ENCODE data around the gene PITPNM3. TPM values are rescaled to one million over a fixed set of nuclear protein-coding genes. Genes with fewer than 3 reads are reported as not detected.
A peak's percentile ranks its signal among the peaks of the same experiment; 100 is the strongest.

The PITPNM3 gene
- total and polyA plus RNA-seq, 7 donors: 3.6 to 13.6 (median 5.7) TPM

DNA sequence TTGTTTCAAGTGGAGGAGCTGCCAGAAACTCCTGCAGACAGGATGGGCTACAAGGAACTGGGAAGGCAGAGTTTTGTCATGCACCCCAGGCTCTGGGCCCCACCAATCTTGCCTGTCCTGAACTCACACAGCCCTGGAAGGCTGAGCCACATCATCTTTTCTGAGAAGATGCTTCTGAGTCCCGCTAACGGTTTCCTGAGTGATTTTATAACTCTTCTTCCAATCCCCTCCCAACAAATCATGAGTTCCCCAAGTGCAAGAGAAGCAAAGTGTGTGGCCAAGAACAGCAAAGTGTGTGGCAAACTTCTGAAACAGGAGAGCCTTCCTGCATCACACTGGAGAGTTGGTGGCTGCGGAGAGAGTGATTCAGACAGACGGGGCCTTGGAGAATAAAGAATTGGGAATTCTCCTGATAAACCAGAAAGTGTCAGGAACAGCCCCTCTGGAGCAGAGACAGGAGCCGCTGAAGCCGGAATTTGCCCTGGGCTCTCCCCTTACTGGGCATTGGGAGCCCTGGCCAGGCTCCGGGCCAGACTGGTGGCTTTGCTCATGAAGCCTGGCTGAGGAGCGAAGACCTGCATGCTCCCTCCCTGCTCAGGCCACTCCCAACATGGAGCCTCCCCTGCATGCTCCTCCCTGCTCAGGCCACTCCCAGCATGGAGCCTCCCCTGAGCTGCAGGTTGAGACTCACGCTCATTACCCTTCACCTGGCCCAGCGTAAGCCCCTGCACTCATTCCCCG lies 47.2 kb downstream of the PITPNM3 start:
- TF ChIP-seq CTCF (IDR thresholded peaks at IDR 0.05) (no peak), POLR2AphosphoS5 (IDR thresholded peaks at IDR 0.05) (no peak), EP300 (IDR thresholded peaks at IDR 0.05) (no peak), POLR2A (IDR thresholded peaks at IDR 0.05) (no peak)
- H3K27ac ChIP-seq: peak overlapping the region; percentile 68 to 82 (median 76)
- H3K4me1 ChIP-seq: peaks cover 0 to 44% (median 33%) of the 10 kb centered on the region in 4 donors
- DNase-seq: peak; percentile 55
- no peaks in the 10 kb centered on the region for H3K36me3 ChIP-seq
- intact Hi-C loops (cut with DNase I): no loop called here
- 86 to 90% methylated on average over 11 of the region's 11 CpGs for WGBS, 2 donors
- H3K4me3 ChIP-seq: no peak overlapping the region
- H3K27me3 ChIP-seq: no peaks in the 10 kb centered on the region
- H3K9me3 ChIP-seq: no peaks in the 10 kb centered on the region

- H3K36me3 ChIP-seq: no peaks in the 10 kb centered on the region
- WGBS, 2 donors: 78 to 85% methylated on average over 15 of the region's 15 CpGs
- no peaks in the 10 kb centered on the region for H3K9me3 ChIP-seq
- H3K27me3 ChIP-seq: no peaks in the 10 kb centered on the region
- DNase-seq: peak; percentile 61
- peaks cover 0 to 44% (median 33%) of the 10 kb centered on the region in 4 donors for H3K4me1 ChIP-seq
- TF ChIP-seq EP300 (IDR thresholded peaks at IDR 0.05) (no peak), POLR2AphosphoS5 (IDR thresholded peaks at IDR 0.05) (no peak), CTCF (IDR thresholded peaks at IDR 0.05) (no peak), POLR2A (IDR thresholded peaks at IDR 0.05) (no peak)
- intact Hi-C loops (cut with DNase I): no loop called here
- peak overlapping the region; percentile 68 to 82 (median 76) for H3K27ac ChIP-seq
- H3K4me3 ChIP-seq: no peak overlapping the region
These were observed 47.8 kb downstream of the PITPNM3 start for GRCh38 chr17:6508519-6509030.

DNA sequence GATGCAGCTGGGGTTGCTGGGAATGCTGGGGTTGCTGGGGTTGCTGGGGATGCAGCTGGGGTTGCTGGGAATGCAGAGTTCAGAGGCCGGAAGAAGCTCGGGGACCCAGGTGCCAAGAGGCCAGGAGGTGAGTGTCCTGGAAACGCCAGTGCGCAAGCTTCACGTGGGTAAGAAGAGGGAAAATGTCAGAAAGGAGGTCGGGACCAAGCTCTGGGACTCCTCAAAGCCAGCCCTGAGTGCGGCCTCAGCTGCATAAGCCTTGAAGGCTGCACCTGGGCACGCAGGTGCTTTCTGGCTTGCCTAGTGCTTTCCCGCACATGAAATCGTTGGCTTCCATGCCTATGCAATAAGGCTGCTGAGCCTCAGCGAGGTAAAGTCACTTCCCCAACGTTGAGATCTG lies 48.3 kb downstream of the PITPNM3 start:
- no peak for DNase-seq
- Histone ChIP-seq H3K36me3 (peaks cover 0 to 4% (median 1%) of the 10 kb centered on the region in 4 donors), H3K4me3 (no peak overlapping the region), H3K27me3 (no peaks in the 10 kb centered on the region), H3K4me1 (peaks cover 0 to 44% (median 33%) of the 10 kb centered on the region in 4 donors), H3K9me3 (no peaks in the 10 kb centered on the region), H3K27ac (peak overlapping the region; percentile 68 to 82 (median 76))
- 88 to 90% methylated on average over 12 of the region's 12 CpGs for WGBS, 2 donors
- intact Hi-C loops (cut with DNase I): no loop called here
- no peak for TF ChIP-seq POLR2AphosphoS5 (IDR thresholded peaks at IDR 0.05)
- no peak for TF ChIP-seq POLR2A (IDR thresholded peaks at IDR 0.05)
- TF ChIP-seq EP300 (IDR thresholded peaks at IDR 0.05): no peak
- no peak for TF ChIP-seq CTCF (IDR thresholded peaks at IDR 0.05)

DNA sequence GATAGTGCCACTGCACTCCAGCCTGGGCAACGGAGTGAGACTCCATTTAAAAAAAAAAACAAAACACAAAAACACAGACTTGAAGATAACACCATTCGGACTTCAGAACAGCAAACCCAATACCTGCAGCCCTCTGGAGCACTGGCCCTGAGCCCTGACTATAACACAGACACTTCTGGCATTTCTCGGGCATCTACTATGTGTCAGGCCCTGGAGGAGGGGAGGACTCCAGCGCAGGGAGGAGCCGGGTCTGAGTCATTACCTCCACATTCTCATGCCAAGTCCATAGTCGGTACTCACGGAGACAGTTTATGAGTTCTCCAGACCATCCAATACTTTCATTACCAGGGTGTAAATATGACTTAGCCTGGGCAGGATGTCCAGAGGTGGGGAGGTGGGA lies 48.8 kb downstream of the PITPNM3 start:
- Histone ChIP-seq H3K4me3 (no peak overlapping the region), H3K36me3 (peaks cover 0 to 6% (median 2%) of the 10 kb centered on the region in 4 donors), H3K4me1 (peaks cover 0 to 44% (median 33%) of the 10 kb centered on the region in 4 donors), H3K27ac (peak overlapping the region; percentile 68 to 82 (median 76)), H3K9me3 (no peaks in the 10 kb centered on the region), H3K27me3 (no peaks in the 10 kb centered on the region)
- TF ChIP-seq CTCF (IDR thresholded peaks at IDR 0.05): no peak
- peak in 1 of 4 donors; percentile 67 for TF ChIP-seq EP300 (IDR thresholded peaks at IDR 0.05)
- peak in 3 of 4 donors; percentile 64 to 67 (median 66) for TF ChIP-seq POLR2AphosphoS5 (IDR thresholded peaks at IDR 0.05)
- TF ChIP-seq POLR2A (IDR thresholded peaks at IDR 0.05): no peak
- intact Hi-C loops (cut with DNase I): loop anchor here (2.0 kb wide), 1 partner anchor 47 kb away; no protein-coding TSS in a partner anchor
- 50 to 67% methylated on average over 7 of the region's 7 CpGs for WGBS, 2 donors
- peak; percentile 88 for DNase-seq
